Body of pancreas (tissue), 4 donors: ENCODE data around the gene TTF2. TPM values are rescaled to one million over a fixed set of nuclear protein-coding genes. Genes with fewer than 3 reads are reported as not detected.

ENCODE experiments used
- ATAC-seq: fragments of 150-250 bp; one replicate; pipeline ENCODE4 v1.9.1; 2016
- DNase-seq, 4 donors: peaks; one replicate each; pipeline ENCODE4 v3.0.0-alpha.2; 2019
- H3K27ac ChIP-seq, 4 donors: fragments of 200-600 bp; sonication (generic); 1 replicate in 3 of 4; 2 replicates in 1 of 4; pipeline versions ENCODE4 v1.5.1 to v1.6.1; 2016 to 2019; ENCODE audit warnings: mild to moderate bottlenecking in 1 of 4, mixed read lengths in 1 of 4, moderate library complexity in 1 of 4
- H3K27me3 ChIP-seq, 2 donors: fragments of 200-600 bp; sonication (generic); one replicate each; pipeline ENCODE4 v1.6.0; 2016; ENCODE audit warnings: mild to moderate bottlenecking in 1 of 2
- H3K36me3 ChIP-seq, 2 donors: fragments of 200-600 bp; sonication (generic); replicated peaks in 1 of 2; 2 replicates each; pipeline ENCODE4 v1.5.1; 2016; ENCODE audit warnings: low read depth in 2 of 2; ENCODE audit not compliant: insufficient read depth in 1 of 2
- H3K4me1 ChIP-seq: fragments of 200-600 bp; sonication (generic); one replicate; pipeline ENCODE4 v1.6.0; 2016
- H3K4me3 ChIP-seq, 2 donors: fragments of 200-600 bp; sonication (generic); 1 replicate in 1 of 2; 2 replicates in 1 of 2; pipeline ENCODE4 v1.5.1; 2016 to 2019
- H3K9me3 ChIP-seq, 3 donors: fragments of 200-600 bp; sonication (generic); 1 replicate in 2 of 3; 2 replicates in 1 of 3; pipeline ENCODE4 v1.5.1; 2016
- CTCF ChIP-seq, 7 experiments: fragments of 450-650 bp in 4 of 7; fragments of 200-600 bp in 3 of 7; sonication (generic) in 3 of 7; IDR thresholded peaks; one replicate each; pipeline ENCODE4 v1.5.1; 2016 to 2019; ENCODE audit warnings: antibody characterized with exemption in 7 of 7
- POLR2A ChIP-seq, 3 donors: fragments of 450-650 bp; IDR thresholded peaks; one replicate each; pipeline ENCODE4 v1.6.1; 2016; ENCODE audit warnings: antibody characterized with exemption in 3 of 3, mild to moderate bottlenecking in 2 of 3
- WGBS, 2 donors: methylation state at CpG; one replicate each; pipeline ENCODE4 v1.1.5; 2017; 5-methylcytosine and 5-hydroxymethylcytosine counted together
- intact Hi-C: fragments of 100-400 bp; cut with DNase I; formaldehyde crosslinking; loops from one replicate; pipeline ENCODE4 v1.15.1; 2023
- total RNA-seq, 2 donors: library from RNA; depleted of rRNA; stranded (reverse); fragments of >200 nt; gene quantifications; one replicate each; pipeline ENCODE4 v1.1.0, GENCODE V29; 2016

TTF2 gene
- total RNA-seq, 2 donors from 2014 or later, result 7.8 to 9.6 TPM

GRCh38 chr1:117107364-117107763, 47.2 kb downstream of the TTF2 start:
- H3K27ac ChIP-seq, result peak overlapping the region in 3 of 4 donors; percentile 35 to 54 (median 42)
- H3K36me3 ChIP-seq, result peaks cover 0 to 2% of the 10 kb centered on the region in 2 donors
- intact Hi-C loops, result no loop called here

GRCh38 chr1:117110774-117111173, 50.6 kb downstream of the TTF2 start:
- no peak for DNase-seq
- no peak for ATAC-seq
- intact Hi-C loops, result no loop called here
- Histone ChIP-seq H3K27me3 (no peaks in the 10 kb centered on the region), H3K36me3 (peaks cover 0 to 7% of the 10 kb centered on the region in 2 donors), H3K9me3 (no peaks in the 10 kb centered on the region), H3K27ac (no peak overlapping the region), H3K4me1 (peaks cover 10% of the 10 kb centered on the region), H3K4me3 (no peak overlapping the region)
- TF ChIP-seq POLR2A (IDR thresholded peaks at IDR 0.05) (no peak), CTCF (IDR thresholded peaks at IDR 0.05) (no peak)
- 82 to 88% methylated on average over 2 of the region's 2 CpGs for WGBS, 2 donors

More at GRCh38 chr1:117107364-117107763, 47.2 kb downstream of the TTF2 start:
- ATAC-seq (peak; percentile 89), DNase-seq (no peak)
- TF ChIP-seq POLR2A (IDR thresholded peaks at IDR 0.05), result no peak
- no peak for TF ChIP-seq CTCF (IDR thresholded peaks at IDR 0.05)
- Histone ChIP-seq H3K4me3 (no peak overlapping the region), H3K4me1 (peaks cover 10% of the 10 kb centered on the region), H3K27me3 (no peaks in the 10 kb centered on the region), H3K9me3 (no peaks in the 10 kb centered on the region)
- WGBS, 2 donors, result 19 to 35% methylated on average over 2 of the region's 2 CpGs

GRCh38 chr1:117112047-117112717, 52.1 kb downstream of the TTF2 start:
- intact Hi-C loops, result no loop called here
- ATAC-seq, result no peak
- Histone ChIP-seq H3K9me3 (no peaks in the 10 kb centered on the region), H3K4me1 (peaks cover 22% of the 10 kb centered on the region), H3K4me3 (no peak overlapping the region), H3K27ac (no peak overlapping the region), H3K36me3 (peaks cover 0 to 7% of the 10 kb centered on the region in 2 donors), H3K27me3 (no peaks in the 10 kb centered on the region)
- TF ChIP-seq POLR2A (IDR thresholded peaks at IDR 0.05) (no peak), CTCF (IDR thresholded peaks at IDR 0.05) (no peak)
- no peak for DNase-seq
- WGBS, 2 donors, result 88 to 95% methylated on average over 7 of the region's 7 CpGs

- Histone ChIP-seq H3K36me3 (peaks cover 0 to 7% of the 10 kb centered on the region in 2 donors), H3K27ac (no peak overlapping the region)
- no peak for ATAC-seq
Observed at GRCh38 chr1:117113199-117113598, 53.1 kb downstream of the TTF2 start.

More at GRCh38 chr1:117113199-117113598, 53.1 kb downstream of the TTF2 start:
- H3K4me3 ChIP-seq, result no peak overlapping the region
- H3K27me3 ChIP-seq, result no peaks in the 10 kb centered on the region
- H3K4me1 ChIP-seq, result peaks cover 25% of the 10 kb centered on the region
- no peak for TF ChIP-seq POLR2A (IDR thresholded peaks at IDR 0.05)
- no peak for TF ChIP-seq CTCF (IDR thresholded peaks at IDR 0.05)
- WGBS, 2 donors, result 92 to 93% methylated on average over 9 to 11 of the region's 11 CpGs
- no peak for DNase-seq
- intact Hi-C loops, result no loop called here
- H3K9me3 ChIP-seq, result no peaks in the 10 kb centered on the region
